SW 1271 (cell line): Measurements from ENCODE around the gene PACSIN2.
A peak's percentile ranks its signal among the peaks of the same experiment; 100 is the strongest.
"Not testable (repeated sequence)": the region's sequence is repeated elsewhere in the genome, so short reads cannot be mapped to it uniquely, and the experiment has no call there.

Source experiments
- DNase-seq, 2 experiments: peaks; one replicate each; lab custom pipeline; 2025; lab: John Stamatoyannopoulos, UW

The PACSIN2 gene

DNA sequence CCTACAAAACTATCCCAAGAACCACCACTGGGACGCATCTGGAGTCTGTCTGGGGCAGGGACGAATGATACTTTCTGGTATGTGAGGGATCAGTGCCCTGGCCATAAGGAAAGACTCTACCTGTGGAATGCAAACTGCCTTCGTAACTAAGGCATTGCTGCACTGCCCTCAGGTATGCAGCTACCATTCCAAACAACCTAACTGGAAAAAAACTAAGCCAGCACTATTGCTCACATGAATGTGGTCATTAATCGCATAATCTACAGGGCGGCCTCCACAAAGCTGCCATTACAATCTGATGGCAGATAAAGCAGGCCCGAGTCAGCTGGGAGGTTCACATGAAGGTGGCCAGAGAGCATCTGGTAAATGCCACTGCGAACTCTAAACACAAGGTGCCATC is 3.9 kb downstream of the PACSIN2 start:
- no peak for DNase-seq

GRCh38 chr22:43009444-43009843 is 5.5 kb downstream of the PACSIN2 start:
- DNase-seq: no peak

GRCh38 chr22:43008921-43009320 is 6.0 kb downstream of the PACSIN2 start:
- DNase-seq: no peak

- no peak for DNase-seq
Observed at GRCh38 chr22:43008509-43008908, 6.4 kb downstream of the PACSIN2 start.

DNA sequence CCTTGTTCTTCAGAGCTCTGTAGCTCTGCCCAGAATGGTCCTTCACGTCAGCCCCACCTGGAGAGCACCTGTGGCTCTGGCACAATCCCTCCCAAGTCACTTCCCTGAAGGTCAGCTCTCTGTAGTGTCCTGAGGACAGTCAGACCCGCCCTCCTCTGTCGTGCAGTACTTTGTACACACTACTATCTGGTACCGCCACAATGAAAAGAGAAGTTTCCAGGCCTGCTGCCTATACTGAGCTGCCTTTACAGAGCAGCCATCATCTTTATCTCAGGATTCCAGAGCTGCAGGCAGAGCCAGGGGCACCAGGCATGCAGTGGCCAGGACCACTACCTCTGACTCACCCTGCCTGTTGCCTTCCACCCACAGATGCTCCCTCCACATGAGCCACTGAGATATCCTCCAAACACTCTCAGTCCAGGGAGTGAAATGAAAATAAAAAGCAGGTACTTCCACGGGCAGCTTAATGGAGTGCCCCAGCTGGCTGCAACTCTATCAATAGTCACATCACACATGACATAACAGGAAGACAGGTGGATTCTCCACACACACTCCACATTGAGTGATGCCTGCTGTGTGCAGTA is 7.3 kb downstream of the PACSIN2 start:
- no peak for DNase-seq

GRCh38 chr22:43006753-43007152 is 8.2 kb downstream of the PACSIN2 start:
- DNase-seq: no peak

- DNase-seq: no peak
Observed at GRCh38 chr22:43006016-43006505, 8.9 kb downstream of the PACSIN2 start.

- DNase-seq: no peak
Observed at GRCh38 chr22:43005106-43005505, 9.8 kb downstream of the PACSIN2 start.

DNA sequence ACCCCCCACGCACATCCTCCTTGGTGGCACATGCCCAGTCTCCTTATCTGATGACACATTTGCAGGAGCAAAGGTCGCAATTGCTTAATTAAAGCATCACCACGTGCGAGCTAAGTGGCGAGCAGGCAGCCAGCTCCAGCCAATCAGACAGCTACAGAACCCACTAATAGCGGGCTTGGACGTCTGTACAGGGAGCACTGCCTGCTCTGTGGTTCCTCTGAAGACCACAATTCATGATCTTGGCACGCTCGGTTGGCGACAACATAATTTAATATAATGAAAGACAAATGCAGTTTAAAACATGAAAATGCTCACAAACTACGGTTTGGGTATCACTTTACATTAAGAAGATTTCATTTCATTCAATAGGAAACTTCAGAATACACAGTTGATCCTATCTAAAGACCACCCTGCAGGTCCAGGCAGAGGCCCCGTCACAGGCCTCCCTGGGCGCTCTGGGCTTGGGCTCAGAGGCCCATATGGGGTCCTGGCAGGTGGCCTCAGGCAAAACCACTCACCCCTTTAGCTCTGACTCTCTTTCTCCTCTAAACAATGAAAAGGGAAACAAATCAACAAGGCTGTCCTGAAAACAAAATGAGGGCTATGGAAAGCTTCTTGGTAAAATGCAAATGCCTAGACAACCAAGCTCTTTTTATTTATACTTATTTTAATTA is 10.4 kb downstream of the PACSIN2 start:
- DNase-seq: no peak

GRCh38 chr22:43002202-43002586 is 12.8 kb downstream of the PACSIN2 start:
- DNase-seq: peak in 1 of 2 experiments; percentile 71

DNA sequence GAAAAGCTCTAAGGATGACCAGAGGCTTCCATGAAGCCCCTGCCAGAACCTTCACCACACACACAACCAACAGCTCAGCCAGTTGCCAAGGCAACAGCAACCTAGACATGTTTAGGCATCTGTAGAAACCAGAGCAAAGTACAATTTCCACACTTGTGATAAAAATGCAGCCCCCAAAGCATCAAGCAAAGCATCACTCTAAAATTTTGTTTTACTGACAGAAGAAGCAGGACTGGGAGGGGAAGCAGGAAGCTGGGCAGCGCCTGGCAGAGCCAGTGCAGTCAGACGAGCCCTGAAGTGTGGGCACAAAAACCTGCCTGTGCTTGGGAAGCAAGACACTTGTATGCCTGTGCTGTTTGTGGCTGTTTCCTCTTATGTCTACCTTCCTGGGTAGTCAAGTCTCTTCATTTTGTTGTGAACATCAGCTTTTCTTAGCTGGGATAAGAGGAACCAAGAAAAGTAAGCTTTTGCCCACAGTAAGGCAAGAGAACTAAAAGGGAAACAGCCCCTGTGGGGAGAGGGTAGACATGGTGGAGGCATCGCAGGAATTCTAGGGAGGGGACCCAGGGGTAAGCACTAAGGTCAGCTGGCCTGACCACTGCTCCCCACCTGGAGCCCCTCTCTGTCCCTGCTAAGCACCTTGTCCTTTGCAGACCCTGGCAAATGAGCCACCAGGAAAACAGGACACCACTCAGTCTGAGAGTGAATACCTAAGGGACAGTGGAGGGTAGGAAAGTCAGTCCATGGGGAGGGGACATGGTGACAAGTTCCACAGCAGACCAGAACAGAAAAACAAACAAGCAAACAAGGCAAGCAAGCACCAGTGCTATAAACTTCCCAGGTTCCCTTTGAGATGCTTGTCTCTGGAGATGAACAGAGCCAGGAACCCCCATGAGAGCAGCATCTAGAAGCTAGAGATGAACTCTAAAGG is 13.4 kb downstream of the PACSIN2 start:
- DNase-seq: peak in 1 of 2 experiments; percentile 14

- DNase-seq: no peak
Observed at GRCh38 chr22:43000441-43001175, 14.3 kb downstream of the PACSIN2 start.

DNA sequence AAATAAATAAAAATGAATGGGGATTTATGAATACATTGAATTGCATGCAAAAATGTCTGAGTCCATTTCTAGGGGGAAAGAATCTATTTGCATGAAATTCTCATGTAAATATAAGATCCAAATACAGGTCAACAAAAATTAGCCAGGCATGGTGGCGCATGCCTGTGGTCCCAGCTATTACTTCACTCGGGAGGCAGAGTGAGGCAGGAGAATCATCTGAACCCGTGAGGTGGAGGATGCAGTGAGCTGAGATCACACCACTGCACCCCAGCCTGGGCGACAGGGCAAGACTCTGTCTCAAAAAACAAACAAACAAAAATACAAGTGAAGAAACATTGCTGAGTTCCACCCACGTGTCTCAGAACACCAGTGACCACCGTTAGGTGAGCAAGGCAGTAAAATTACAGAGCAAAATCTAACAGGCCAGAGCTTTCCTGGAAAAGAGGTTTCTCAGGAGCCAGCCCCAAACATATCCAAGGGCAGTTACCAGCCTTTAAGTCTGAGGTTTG is 17.3 kb downstream of the PACSIN2 start:
- no peak for DNase-seq

GRCh38 chr22:42996646-42997365 is 18.1 kb downstream of the PACSIN2 start:
- no peak for DNase-seq

DNA sequence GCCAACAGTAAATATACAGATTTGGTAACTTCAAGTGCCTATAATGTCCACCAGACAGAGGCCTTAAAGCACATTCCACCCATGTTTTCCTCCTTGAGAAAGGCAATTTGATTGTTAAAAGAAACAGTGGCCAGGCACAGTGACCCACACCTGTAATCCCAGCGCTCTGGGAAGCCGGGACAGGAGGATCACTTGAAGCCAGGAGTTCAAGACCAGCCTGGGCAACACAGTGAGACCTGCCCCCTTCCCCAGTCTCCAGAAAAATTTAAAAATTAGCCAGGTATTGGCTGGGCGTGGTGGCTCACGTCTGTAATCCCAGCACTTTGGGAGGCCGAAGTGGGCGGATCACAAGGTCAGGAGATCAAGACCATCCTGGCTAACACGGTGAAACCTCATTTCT is 19.3 kb downstream of the PACSIN2 start:
- DNase-seq: not testable (repeated sequence)

GRCh38 chr22:42994917-42995562 is 19.9 kb downstream of the PACSIN2 start:
- no peak for DNase-seq

- DNase-seq: no peak
Observed at GRCh38 chr22:42994276-42994916, 20.6 kb downstream of the PACSIN2 start.

DNA sequence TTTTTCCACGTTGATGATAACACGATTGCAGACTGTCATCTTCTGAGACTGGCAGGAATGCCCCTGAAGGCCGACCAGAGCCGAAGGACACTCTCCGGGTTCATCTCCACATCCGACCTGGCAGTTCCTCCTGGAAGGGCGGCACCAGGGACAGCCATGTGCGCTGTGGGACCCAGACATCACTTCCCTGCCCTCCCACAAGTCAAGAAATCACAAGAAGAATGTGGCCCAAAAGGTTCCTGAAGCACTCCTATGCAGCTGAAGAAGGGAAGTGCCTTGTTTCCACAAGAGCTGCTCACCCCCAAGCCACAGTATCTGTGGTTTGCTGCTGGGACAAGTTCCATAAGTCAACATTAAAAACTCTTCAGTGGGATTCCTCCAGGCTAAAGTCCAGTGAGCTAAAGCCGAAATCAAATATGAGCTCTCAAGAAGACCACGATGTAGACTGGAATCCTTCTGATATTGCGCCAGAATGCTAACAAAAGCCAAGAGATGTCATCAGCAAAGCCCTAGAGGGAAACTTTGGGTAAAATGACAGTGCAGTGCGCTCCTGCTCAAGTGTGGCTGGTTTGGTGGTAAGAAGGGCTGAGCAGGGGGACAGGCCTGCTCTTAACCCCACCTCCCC is 21.2 kb downstream of the PACSIN2 start:
- no peak for DNase-seq

DNA sequence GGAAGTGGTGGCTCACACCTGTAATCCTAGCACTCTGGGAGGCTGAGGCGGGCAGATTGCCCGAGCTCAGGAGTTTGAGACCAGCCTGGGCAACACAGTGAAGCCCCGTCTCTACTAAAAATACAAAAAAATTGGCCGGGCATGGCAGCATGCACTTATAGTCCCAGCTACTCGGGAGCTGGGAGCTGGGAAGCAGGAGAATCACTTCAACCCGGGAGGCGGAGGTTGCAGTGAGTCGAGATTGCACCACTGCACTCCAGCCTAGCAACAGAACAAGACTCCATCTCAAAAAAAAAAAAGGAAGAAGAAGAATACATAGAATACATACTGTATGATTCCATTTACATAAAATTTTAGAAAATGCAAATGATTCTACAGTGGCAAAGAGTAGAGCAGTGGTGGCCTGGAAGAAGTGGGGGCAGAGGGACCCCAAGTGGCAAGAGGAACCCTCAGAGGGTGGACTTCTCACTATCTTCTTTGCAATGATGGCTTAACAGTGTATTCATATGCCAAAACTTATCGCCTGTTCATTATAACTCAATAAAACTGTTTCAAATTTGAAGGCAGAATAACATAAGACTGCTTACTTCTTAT is 22.0 kb downstream of the PACSIN2 start:
- no peak for DNase-seq
